ENCODE data around the gene RASA1. TPM values are rescaled to one million over a fixed set of nuclear protein-coding genes. Genes with fewer than 3 reads are reported as not detected.
A peak's percentile ranks its signal among the peaks of the same experiment; 100 is the strongest.

The RASA1 gene
- total RNA-seq, 1 experiment from 2014 or later: 29.6 TPM

GRCh38 chr5:87277279-87277835, 9.7 kb downstream of the RASA1 start:
- Histone ChIP-seq H2BK5ac (ENCODE audit: insufficient read length, low read length) (no peak overlapping the region), H4K20me1 (ENCODE audit: control insufficient read depth, insufficient read depth, insufficient read length) (no peaks in the 10 kb centered on the region), H4K8ac (replicated peaks; ENCODE audit: insufficient read length, low read depth, low read length) (no peak overlapping the region), H2BK12ac (ENCODE audit: insufficient read length, low read depth, low read length) (no peak overlapping the region), H3K27me3 (ENCODE audit: insufficient read depth, low read length) (no peaks in the 10 kb centered on the region), H3K23ac (ENCODE audit: insufficient read length, low read depth, low read length) (no peak overlapping the region), H3K23me2 (ENCODE audit: insufficient read length, low read depth, low read length, poor library complexity, severe bottlenecking) (no peaks in the 10 kb centered on the region), H3K18ac (ENCODE audit: insufficient read length, low read depth, low read length) (no peak overlapping the region), H3K56ac (ENCODE audit: insufficient read length, low read depth, low read length) (no peak overlapping the region), H2BK120ac (ENCODE audit: low read depth, low read length, poor library complexity, severe bottlenecking) (no peak overlapping the region), H2AFZ (ENCODE audit: low read length) (no peak overlapping the region), H3K4me1 (ENCODE audit: insufficient read depth, low read length) (no peaks in the 10 kb centered on the region), H4K5ac (ENCODE audit: insufficient read length, low read depth, low read length) (no peak overlapping the region), H3K79me1 (ENCODE audit: insufficient read depth, low read depth, low read length, poor library complexity, severe bottlenecking) (peaks cover 5% of the 10 kb centered on the region), H2AK5ac (ENCODE audit: insufficient read length, low read length) (no peak overlapping the region), H3K4me2 (ENCODE audit: insufficient read depth, insufficient read length, low read length) (no peak overlapping the region), H3K27ac (ENCODE audit: insufficient read length, low read depth, low read length) (no peak overlapping the region), H3K79me2 (ENCODE audit: insufficient read depth, low read length) (peaks cover 12% of the 10 kb centered on the region; the same call in 1 of the 2 replicates), H3K9ac (ENCODE audit: extremely low read depth, insufficient read length, low read length) (no peak overlapping the region), H2BK20ac (ENCODE audit: low read depth, low read length, poor library complexity, severe bottlenecking) (no peak overlapping the region), H3K9me3 (ENCODE audit: control insufficient read depth, low read depth, low read length) (no peaks in the 10 kb centered on the region), H3T11ph (ENCODE audit: low read length) (no peak overlapping the region), H3K4ac (ENCODE audit: low read depth, low read length) (no peak overlapping the region), H4K91ac (ENCODE audit: insufficient read length, low read depth, low read length) (no peak overlapping the region), H2BK15ac (ENCODE audit: low read depth, low read length) (no peak overlapping the region), H3K14ac (ENCODE audit: insufficient read depth, low read length) (no peak overlapping the region)
- no CpG with 5 or more reads among the region's 2 CpGs for WGBS (ENCODE audit: extremely low coverage, insufficient read length, low lambda C conversion rate)
- peaks cover 15 to 35% (median 24%) of the 10 kb centered on the region in 3 experiments for H3K36me3 Mint-ChIP-seq (ENCODE audit: insufficient read depth in 1 of 3, low read depth in 3 of 3)
- no peaks in the 10 kb centered on the region for H3K9me3 Mint-ChIP-seq
- TF ChIP-seq CTCF (conservative IDR thresholded peaks at IDR 0.05): no peak
- no peak overlapping the region for H3K4me3 Mint-ChIP-seq
- no peaks in the 10 kb centered on the region for H3K27me3 Mint-ChIP-seq (ENCODE audit: low read depth)
- no peak for DNase-seq
- H3K27ac Mint-ChIP-seq: 0 out of 7 replicates have a peak overlapping the region, but pooled peaks of 2 of the 3 experiments have one; percentile 48 to 55
- peaks cover 2 to 5% of the 10 kb centered on the region in 2 experiments; a peak in 1 of 4 replicates for H3K4me1 Mint-ChIP-seq

Data from H9 (cell line).